Natural killer cell treated with Interleukin-12 subunit alpha and Interleukin-12 subunit beta and Interleukin-15 and Interleukin-18, amount 100 ng/mL, for 72 hours (primary cell): Measurements from ENCODE around the gene TPH2. TPM values are rescaled to one million over a fixed set of nuclear protein-coding genes. Genes with fewer than 3 reads are reported as not detected.

ENCODE experiments used
- ATAC-seq, 2 donors: fragments of 150-1000 bp; cut with Tn5 transposase in 1 of 2; sonication (Bioruptor Pico), chemical (Tn5 transposase) in 1 of 2; 2 replicates each; pipeline ENCODE4 v1.10.0; 2021
- DNase-seq: peaks from one replicate; pipeline ENCODE4 v3.0.0; 2022; ENCODE audit warnings: low spot score
- H3K27ac Mint-ChIP-seq, 2 donors: 1 replicate in 1 of 2; 2 replicates in 1 of 2; pipeline ENCODE4 v1.8.0; 2022; ENCODE audit warnings: mixed read lengths in 2 of 2, mild to moderate bottlenecking in 1 of 2, moderate library complexity in 1 of 2
- H3K27me3 Mint-ChIP-seq, 2 donors: 1 replicate in 1 of 2; 2 replicates in 1 of 2; pipeline ENCODE4 v1.8.0; 2022; ENCODE audit warnings: mixed read lengths in 2 of 2
- H3K36me3 Mint-ChIP-seq: one replicate; pipeline ENCODE4 v1.8.0; 2022; ENCODE audit warnings: mixed read lengths
- H3K4me1 Mint-ChIP-seq, 2 donors: 1 replicate in 1 of 2; 2 replicates in 1 of 2; pipeline ENCODE4 v1.8.0; 2022; ENCODE audit warnings: low read depth in 2 of 2, mixed read lengths in 2 of 2, mild to moderate bottlenecking in 1 of 2
- H3K4me3 Mint-ChIP-seq: one replicate; pipeline ENCODE4 v1.8.0; 2022; ENCODE audit warnings: mixed read lengths
- H3K9me3 Mint-ChIP-seq: 2 replicates; pipeline ENCODE4 v1.8.0; 2022; ENCODE audit warnings: mixed read lengths
- total RNA-seq, 2 donors: library from RNA; stranded (reverse); gene quantifications; one replicate each; pipeline ENCODE4 v1.2.3, GENCODE V29; 2022

The TPH2 gene
- total RNA-seq: not detected

GRCh38 chr12:71938728-71939385 lies at the start of gene TPH2:
TPH2 (plus strand) TSS chr12:71938845; CDS start chr12:71938987, 142 bp downstream.
- no peaks in the 10 kb centered on the region for H3K9me3 Mint-ChIP-seq
- H3K27me3 Mint-ChIP-seq: peaks cover 45 to 65% of the 10 kb centered on the region in 2 donors
- DNase-seq (no peak), ATAC-seq (peak in 1 of 2 donors; percentile 49)
- peaks cover 0 to 10% of the 10 kb centered on the region in 2 donors for H3K4me1 Mint-ChIP-seq
- H3K36me3 Mint-ChIP-seq: peaks cover 5% of the 10 kb centered on the region
- no peak within 1 kb of the TSS for H3K27ac Mint-ChIP-seq
- no peak within 1 kb of the TSS for H3K4me3 Mint-ChIP-seq

- no peak for ATAC-seq
- H3K36me3 Mint-ChIP-seq: peaks cover 6% of the 10 kb centered on the region
- no peak overlapping the region for H3K4me3 Mint-ChIP-seq
- H3K4me1 Mint-ChIP-seq: peaks cover 7% of the 10 kb centered on the region in 2 donors
- no peak for DNase-seq
- H3K27me3 Mint-ChIP-seq: no peaks in the 10 kb centered on the region
- no peak overlapping the region for H3K27ac Mint-ChIP-seq
- no peaks in the 10 kb centered on the region for H3K9me3 Mint-ChIP-seq
Measured at GRCh38 chr12:71890475-71890874, 48.2 kb upstream of the TPH2 start.

- Mint-ChIP-seq H3K4me3 (no peak overlapping the region), H3K27me3 (no peaks in the 10 kb centered on the region), H3K36me3 (peaks cover 10% of the 10 kb centered on the region), H3K27ac (no peak overlapping the region), H3K9me3 (no peaks in the 10 kb centered on the region), H3K4me1 (peaks cover 3 to 7% of the 10 kb centered on the region in 2 donors)
- DNase-seq (no peak), ATAC-seq (no peak)
Measured at GRCh38 chr12:71892059-71892458, 46.6 kb upstream of the TPH2 start.

- H3K4me3 Mint-ChIP-seq: no peak overlapping the region
- H3K9me3 Mint-ChIP-seq: no peaks in the 10 kb centered on the region
- H3K27ac Mint-ChIP-seq: peak overlapping the region in 1 of 2 donors; percentile 7
- H3K36me3 Mint-ChIP-seq: peaks cover 17% of the 10 kb centered on the region
- DNase-seq (no peak), ATAC-seq (no peak)
- peaks cover 0 to 7% of the 10 kb centered on the region in 2 donors for H3K4me1 Mint-ChIP-seq
- H3K27me3 Mint-ChIP-seq: no peaks in the 10 kb centered on the region
Measured at GRCh38 chr12:71896205-71896882, 42.3 kb upstream of the TPH2 start.

GRCh38 chr12:71900091-71900490 lies 38.6 kb upstream of the TPH2 start:
- H3K4me1 Mint-ChIP-seq: peaks cover 12 to 18% of the 10 kb centered on the region in 2 donors
- ATAC-seq (no peak), DNase-seq (no peak)
- peaks cover 31% of the 10 kb centered on the region for H3K36me3 Mint-ChIP-seq
- H3K27ac Mint-ChIP-seq: no peak overlapping the region
- H3K9me3 Mint-ChIP-seq: no peaks in the 10 kb centered on the region
- no peak overlapping the region for H3K4me3 Mint-ChIP-seq
- no peaks in the 10 kb centered on the region for H3K27me3 Mint-ChIP-seq

- DNase-seq (no peak), ATAC-seq (no peak)
- Mint-ChIP-seq H3K4me1 (peaks cover 12 to 18% of the 10 kb centered on the region in 2 donors), H3K27me3 (no peaks in the 10 kb centered on the region), H3K9me3 (no peaks in the 10 kb centered on the region), H3K4me3 (no peak overlapping the region), H3K36me3 (peaks cover 34% of the 10 kb centered on the region), H3K27ac (peak overlapping the region in 1 of 2 donors; percentile 1)
Measured at GRCh38 chr12:71904629-71905028, 34.0 kb upstream of the TPH2 start.

GRCh38 chr12:71935594-71935993 lies 3.1 kb upstream of the TPH2 start:
- no peak overlapping the region for H3K27ac Mint-ChIP-seq
- ATAC-seq: peak; percentile 62 to 80

DNA sequence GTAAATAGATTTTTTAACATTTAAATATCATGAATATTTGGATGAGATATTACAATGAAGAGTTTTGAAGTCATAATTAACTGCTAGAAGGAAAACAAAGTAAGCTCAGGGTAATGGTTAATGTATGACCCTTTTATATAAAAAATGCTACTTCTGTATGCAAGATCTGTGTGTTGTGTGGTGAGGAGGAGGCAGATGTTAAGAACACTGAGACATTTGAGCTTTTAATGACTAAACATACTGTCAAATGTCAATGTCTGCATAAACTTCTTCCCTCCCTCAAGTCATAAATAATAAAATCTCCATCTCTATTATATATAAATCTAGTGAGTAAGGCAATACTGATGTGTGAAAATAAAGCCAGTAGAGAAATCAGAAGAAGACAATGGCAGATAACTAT lies 1.4 kb downstream of the TPH2 start:
- H3K4me3 Mint-ChIP-seq: no peak overlapping the region
- ATAC-seq (no peak), DNase-seq (no peak)
- H3K36me3 Mint-ChIP-seq: peaks cover 5% of the 10 kb centered on the region
- H3K27ac Mint-ChIP-seq: no peak overlapping the region
- H3K27me3 Mint-ChIP-seq: peaks cover 40 to 65% of the 10 kb centered on the region in 2 donors
- peaks cover 0 to 9% of the 10 kb centered on the region in 2 donors for H3K4me1 Mint-ChIP-seq
- H3K9me3 Mint-ChIP-seq: no peaks in the 10 kb centered on the region

More at GRCh38 chr12:71935594-71935993, 3.1 kb upstream of the TPH2 start:
- no peaks in the 10 kb centered on the region for H3K9me3 Mint-ChIP-seq
- H3K4me1 Mint-ChIP-seq: peaks cover 0 to 10% of the 10 kb centered on the region in 2 donors
- peak overlapping the region; percentile 32 for H3K4me3 Mint-ChIP-seq
- peaks cover 5% of the 10 kb centered on the region for H3K36me3 Mint-ChIP-seq
- no peak for DNase-seq
- H3K27me3 Mint-ChIP-seq: peaks cover 35 to 57% of the 10 kb centered on the region in 2 donors

DNA sequence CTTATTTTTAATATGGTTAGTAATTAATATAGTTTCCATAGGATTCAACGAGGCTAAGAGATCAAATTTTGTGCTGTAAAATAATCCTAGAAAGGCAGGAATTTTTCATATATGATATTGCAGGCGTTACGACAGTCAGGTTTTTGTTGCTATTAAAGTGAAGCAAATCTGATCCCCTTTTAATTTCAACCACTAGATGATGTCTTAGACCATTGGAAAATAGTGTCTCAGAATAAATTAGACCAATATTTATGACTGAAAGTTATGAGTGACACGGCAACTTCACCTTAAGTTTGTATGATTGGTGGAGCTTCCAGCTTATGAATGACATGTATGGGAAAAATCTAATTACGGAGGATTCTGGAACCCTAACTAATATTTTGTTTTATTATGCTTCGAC lies 2.5 kb downstream of the TPH2 start:
- no peak overlapping the region for H3K27ac Mint-ChIP-seq
- no peak for DNase-seq
- peaks cover 5% of the 10 kb centered on the region for H3K36me3 Mint-ChIP-seq
- no peaks in the 10 kb centered on the region for H3K9me3 Mint-ChIP-seq
- ATAC-seq: no peak
- H3K27me3 Mint-ChIP-seq: peaks cover 40 to 64% of the 10 kb centered on the region in 2 donors
- H3K4me3 Mint-ChIP-seq: no peak overlapping the region
- H3K4me1 Mint-ChIP-seq: no peaks in the 10 kb centered on the region

- Mint-ChIP-seq H3K9me3 (no peaks in the 10 kb centered on the region), H3K4me1 (no peaks in the 10 kb centered on the region), H3K4me3 (no peak overlapping the region), H3K36me3 (no peaks in the 10 kb centered on the region), H3K27me3 (peaks cover 37 to 55% of the 10 kb centered on the region in 2 donors), H3K27ac (no peak overlapping the region)
- ATAC-seq: no peak
- DNase-seq: no peak
Measured at GRCh38 chr12:71942259-71942658, 3.6 kb downstream of the TPH2 start.

- Mint-ChIP-seq H3K9me3 (no peaks in the 10 kb centered on the region), H3K4me3 (no peak overlapping the region), H3K4me1 (no peaks in the 10 kb centered on the region), H3K27ac (no peak overlapping the region), H3K36me3 (no peaks in the 10 kb centered on the region), H3K27me3 (peaks cover 34 to 50% of the 10 kb centered on the region in 2 donors)
- DNase-seq (no peak), ATAC-seq (no peak)
Measured at GRCh38 chr12:71942703-71943102, 4.1 kb downstream of the TPH2 start.

GRCh38 chr12:71945121-71945520 lies 6.5 kb downstream of the TPH2 start:
- Mint-ChIP-seq H3K27ac (no peak overlapping the region), H3K4me3 (no peak overlapping the region), H3K36me3 (no peaks in the 10 kb centered on the region), H3K4me1 (no peaks in the 10 kb centered on the region), H3K27me3 (peaks cover 22 to 34% of the 10 kb centered on the region in 2 donors), H3K9me3 (no peaks in the 10 kb centered on the region)
- no peak for ATAC-seq
- DNase-seq: no peak

DNA sequence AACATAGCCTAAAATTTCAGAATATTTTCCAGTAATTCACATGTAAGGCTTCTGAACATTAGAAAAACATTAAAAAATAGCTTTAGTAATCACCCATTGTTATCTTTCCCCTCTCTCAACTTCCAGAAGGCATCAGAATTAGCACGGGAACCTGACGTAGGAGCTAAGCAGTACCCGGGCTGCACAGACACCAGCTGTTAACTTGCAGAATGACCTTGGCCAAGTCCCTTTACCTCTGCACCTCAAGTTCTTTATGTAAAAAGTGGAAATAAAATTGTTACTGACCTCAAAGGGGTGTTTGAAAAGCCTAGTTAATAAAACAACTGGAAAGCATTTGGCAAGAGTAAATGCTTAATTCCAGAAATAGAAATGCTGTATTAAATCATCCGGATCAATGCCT lies 7.2 kb downstream of the TPH2 start:
- no peaks in the 10 kb centered on the region for H3K4me1 Mint-ChIP-seq
- H3K36me3 Mint-ChIP-seq: no peaks in the 10 kb centered on the region
- no peak for DNase-seq
- H3K27ac Mint-ChIP-seq: no peak overlapping the region
- H3K9me3 Mint-ChIP-seq: no peaks in the 10 kb centered on the region
- H3K27me3 Mint-ChIP-seq: peaks cover 20 to 27% of the 10 kb centered on the region in 2 donors
- no peak overlapping the region for H3K4me3 Mint-ChIP-seq
- ATAC-seq: no peak

DNA sequence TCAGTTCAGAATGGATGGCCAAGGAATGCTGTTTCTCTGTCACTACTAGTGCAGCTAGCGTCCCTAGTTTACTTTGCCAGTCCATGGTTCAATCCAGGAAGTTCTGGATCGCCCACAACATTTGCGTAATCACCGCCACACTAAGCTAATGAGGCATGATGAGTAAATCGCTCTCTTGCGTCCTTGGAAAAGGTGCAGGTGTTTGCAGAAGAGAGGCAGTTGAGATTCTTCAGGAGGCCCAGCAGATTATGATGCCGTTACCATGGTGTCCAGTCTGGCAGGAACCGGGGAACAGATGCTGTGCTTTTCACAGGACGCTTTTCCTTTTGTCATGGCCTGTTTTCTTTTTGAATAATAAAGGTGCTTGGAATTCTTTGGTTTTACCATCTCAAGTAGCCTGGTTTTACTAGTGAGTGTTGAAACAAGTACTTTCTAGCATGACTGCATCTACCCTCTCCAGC lies 9.0 kb downstream of the TPH2 start:
- no peaks in the 10 kb centered on the region for H3K9me3 Mint-ChIP-seq
- H3K27ac Mint-ChIP-seq: no peak overlapping the region
- no peak for DNase-seq
- ATAC-seq: no peak
- no peak overlapping the region for H3K4me3 Mint-ChIP-seq
- H3K27me3 Mint-ChIP-seq: peaks cover 15 to 18% of the 10 kb centered on the region in 2 donors
- H3K36me3 Mint-ChIP-seq: no peaks in the 10 kb centered on the region
- H3K4me1 Mint-ChIP-seq: no peaks in the 10 kb centered on the region
